NCI-H128 (cell line): Measurements from ENCODE around the gene SF3B3.
"Not testable (repeated sequence)": the region's sequence is repeated elsewhere in the genome, so short reads cannot be mapped to it uniquely, and the experiment has no call there.

ENCODE experiments used
- DNase-seq: peaks from one replicate; lab custom pipeline; 2025; ENCODE audit not compliant: unreplicated experiment; lab: John Stamatoyannopoulos, UW

The SF3B3 gene

DNA sequence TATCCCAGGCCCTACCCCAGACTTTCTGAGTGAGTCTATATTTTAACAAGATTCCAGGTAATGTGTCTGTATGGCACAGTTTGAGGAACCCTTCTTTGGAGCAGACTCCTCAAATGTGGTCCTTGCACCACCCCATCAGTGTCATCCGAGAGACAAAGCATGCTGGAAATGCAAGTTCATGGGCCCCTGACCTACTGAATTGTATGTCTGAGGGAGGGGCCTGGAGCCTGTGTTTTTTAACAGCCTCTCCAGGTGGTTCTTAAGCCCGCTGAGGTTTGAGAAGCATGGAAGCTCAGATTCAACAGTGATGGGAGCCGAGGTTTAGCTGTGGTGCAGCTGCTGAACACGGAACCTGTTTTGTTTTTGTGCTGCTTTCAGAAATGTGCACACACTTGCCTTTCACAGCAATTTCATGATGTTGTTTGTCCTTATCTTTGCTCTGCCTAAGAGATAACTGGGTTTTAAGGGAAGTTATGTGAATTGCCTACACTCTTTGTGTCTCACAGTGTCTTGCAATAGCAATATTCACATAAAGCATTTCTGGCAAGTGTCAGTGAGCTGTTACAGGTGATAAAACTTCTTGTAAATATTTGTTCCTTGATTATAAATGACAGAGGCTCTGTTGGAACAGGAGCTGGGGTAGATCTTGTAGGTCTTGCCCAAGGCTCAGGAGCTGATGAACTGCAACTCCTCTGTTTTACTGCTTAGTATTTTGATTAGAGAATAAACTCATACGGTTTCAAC lies 90.8 kb downstream of the SF3B3 start:
- no peak for DNase-seq

DNA sequence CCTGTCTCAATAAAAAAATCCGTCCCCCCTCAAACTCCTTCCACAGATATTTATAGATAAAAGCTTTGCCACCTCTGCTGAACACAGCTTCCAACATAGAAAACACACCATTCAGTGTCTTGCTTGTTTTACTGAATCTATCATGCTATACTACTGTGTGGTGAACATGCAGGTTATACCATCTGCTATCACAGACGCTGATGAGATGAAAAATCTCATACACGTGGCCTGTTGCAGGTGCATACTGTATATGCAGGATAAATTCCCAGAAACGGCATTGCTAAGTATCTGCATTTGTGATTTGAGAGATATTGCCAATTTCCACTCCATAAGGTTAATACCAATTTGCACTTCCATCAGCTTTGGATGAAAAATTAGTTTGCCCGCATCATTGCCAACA lies 92.3 kb downstream of the SF3B3 start:
- no peak for DNase-seq

DNA sequence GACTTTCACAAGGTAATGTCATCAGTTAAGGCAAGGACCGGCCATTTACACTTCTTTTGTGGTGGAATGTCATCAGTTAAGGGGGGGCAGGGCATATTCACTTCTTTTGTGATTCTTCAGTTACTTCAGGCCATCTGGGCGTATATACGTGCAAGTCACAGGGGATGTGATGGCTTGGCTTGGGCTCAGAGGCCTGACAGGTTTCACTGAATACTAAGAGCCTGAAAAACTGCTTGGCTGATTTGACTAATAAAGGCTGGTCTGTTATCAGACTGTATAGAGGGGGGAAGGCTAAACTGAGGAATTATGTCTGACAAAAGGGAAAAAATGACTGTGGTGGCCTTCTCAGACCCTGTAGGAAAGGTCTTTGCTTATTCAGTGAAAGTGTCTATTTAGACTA lies 98.2 kb downstream of the SF3B3 start:
- DNase-seq, result not testable (repeated sequence)
